Fibroblast of skin of abdomen (primary cell): ENCODE measurements around the gene ZXDC.

Source experiments
- DNase-seq: peaks from one replicate; pipeline ENCODE4 v3.0.0-alpha.2; 2013

Gene ZXDC

GRCh38 chr3:126391631-126392030 lies 84.1 kb downstream of the ZXDC start:
- no peak for DNase-seq

DNA sequence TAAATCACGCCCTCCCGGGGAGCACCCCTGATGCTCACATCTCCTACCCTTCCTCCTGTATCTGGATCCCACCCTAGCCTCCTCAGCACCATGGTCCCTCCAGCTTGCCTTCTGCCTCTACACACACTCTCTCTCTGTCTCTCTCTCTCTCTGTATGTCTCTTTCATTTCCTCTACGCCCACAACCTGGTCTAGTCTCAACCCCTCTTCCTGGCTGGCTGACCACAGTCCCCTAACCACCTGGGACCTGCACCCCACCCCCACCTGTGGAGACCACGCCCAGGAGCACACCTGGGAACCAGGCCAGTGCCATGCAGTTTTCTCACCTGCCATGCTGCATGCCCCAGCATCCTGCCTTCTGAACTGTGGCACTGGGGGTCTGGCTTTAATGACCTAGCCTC lies 84.9 kb downstream of the ZXDC start:
- no peak for DNase-seq

- no peak for DNase-seq
Observed at GRCh38 chr3:126390201-126390600, 85.5 kb downstream of the ZXDC start.

GRCh38 chr3:126389794-126390146 lies 85.9 kb downstream of the ZXDC start:
- no peak for DNase-seq

DNA sequence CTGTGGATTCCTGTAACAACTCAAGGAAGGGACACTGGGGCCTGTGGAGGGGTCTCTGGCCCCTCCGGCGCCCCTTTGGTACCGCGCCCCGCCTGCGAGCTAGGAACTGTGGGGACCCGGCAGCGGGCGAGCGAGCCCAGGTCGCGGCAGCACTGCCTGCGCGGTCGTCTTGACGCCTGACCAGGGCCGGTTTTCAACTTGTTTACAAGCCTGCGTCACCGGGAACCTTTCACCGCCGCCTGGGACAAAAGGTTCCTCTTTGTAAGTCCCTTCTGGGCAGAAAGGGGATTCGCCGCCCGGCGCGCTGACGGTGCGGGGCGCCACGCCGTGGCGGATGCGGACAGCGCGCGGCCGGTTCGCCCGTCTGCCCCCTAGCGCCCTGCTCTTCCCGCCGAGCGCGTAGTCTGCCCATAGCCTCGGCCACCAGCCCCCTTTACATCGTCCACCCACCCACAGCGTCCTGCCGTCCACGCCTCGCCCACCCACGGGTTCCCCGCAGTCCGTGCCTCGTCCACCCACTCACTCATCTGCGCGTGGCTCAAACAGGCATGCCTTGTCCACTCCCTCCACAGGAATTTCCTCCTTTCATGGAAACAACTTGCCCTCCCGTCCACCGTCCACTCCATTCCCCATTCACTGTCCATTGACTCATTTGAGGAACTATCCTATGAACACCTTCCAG lies 86.4 kb downstream of the ZXDC start:
- peak; percentile 74 for DNase-seq
